ENCODE measurements around the gene SBF2.

GRCh38 chr11:9820260-9820659, 473.8 kb downstream of the SBF2 start:
- TF ChIP-seq E2F5 (CRISPR knock-in tag; IDR thresholded peaks at IDR 0.05) (no peak), ETV6 (IDR thresholded peaks at IDR 0.05; ENCODE audit: borderline replicate concordance in 1 of 2, low read depth in 2 of 2, low read length in 1 of 2) (no peak), ETV6 (CRISPR knock-in tag; IDR thresholded peaks at IDR 0.05; ENCODE audit: borderline replicate concordance) (no peak), RBM39 (optimal IDR thresholded peaks at IDR 0.05; ENCODE audit: low read depth, low read length) (no peak), STAG1 (CRISPR knock-in tag; IDR thresholded peaks at IDR 0.05; ENCODE audit: borderline replicate concordance) (no peak), POLR2A (conservative IDR thresholded peaks at IDR 0.05) (no peak), MYBL2 (IDR thresholded peaks at IDR 0.05; ENCODE audit: low read depth) (no peak), MYBL2 (CRISPR knock-in tag; IDR thresholded peaks at IDR 0.05; ENCODE audit: borderline replicate concordance) (no peak), ZNF184 (CRISPR knock-in tag; IDR thresholded peaks at IDR 0.05) (no peak), EZH2 (IDR thresholded peaks at IDR 0.05; ENCODE audit: borderline replicate concordance, low read depth, low read length) (no peak), ILK (tag; IDR thresholded peaks at IDR 0.05; ENCODE audit: borderline replicate concordance, low read depth) (no peak), YY1 (IDR thresholded peaks at IDR 0.05; ENCODE audit: borderline replicate concordance in 1 of 3, control insufficient read depth in 1 of 3, extremely low read depth in 1 of 3, insufficient read depth in 3 of 3, insufficient read length in 1 of 3, insufficient replicate concordance in 2 of 3, low read depth in 1 of 3, low read length in 2 of 3) (no peak), MYC (IDR thresholded peaks at IDR 0.05; ENCODE audit: low read depth, low read length) (no peak), MYC (CRISPR knock-in tag; IDR thresholded peaks at IDR 0.05; ENCODE audit: borderline replicate concordance, low read depth) (no peak)
